Measurements from ENCODE around the gene CALB2. TPM values are rescaled to one million over a fixed set of nuclear protein-coding genes. Genes with fewer than 3 reads are reported as not detected.
A peak's percentile ranks its signal among the peaks of the same experiment; 100 is the strongest.

The CALB2 gene
- total RNA-seq, 1 experiment from 2014 or later, result 5.5 TPM

- H3K4me1 ChIP-seq (ENCODE audit: control insufficient read depth in 1 of 2, insufficient read depth in 2 of 2, low read length in 2 of 2), result peaks cover 9 to 11% of the 10 kb centered on the region in 2 experiments; a peak in 3 of 4 replicates
- H3K4me3 ChIP-seq (replicated peaks in 1 of 2; ENCODE audit: low read depth in 1 of 2, low read length in 2 of 2), result no peak overlapping the region
- ChIA-PET POLR2A (no interaction called here), RAD21 (ENCODE audit: low non-redundant PET in 1 of 2, low total read pairs in 2 of 2, uncharacterized antibody in 2 of 2, unreplicated experiment in 2 of 2) (no interaction called here), CTCF (interaction anchor here (0.7 to 1.4 kb wide), 3 partner anchors 40 to 127 kb away, joined by 3 to 4 read pairs (median 4); no protein-coding TSS in a partner anchor)
- no peak overlapping the region for H2AFZ ChIP-seq (ENCODE audit: low read depth, low read length, poor library complexity, severe bottlenecking)
- peak; percentile 85 for ATAC-seq
- no peaks in the 10 kb centered on the region for H3K9me2 ChIP-seq (ENCODE audit: insufficient read depth)
- H3K9me3 ChIP-seq (ENCODE audit: control insufficient read depth in 1 of 2, insufficient read depth in 1 of 2, low read depth in 1 of 2, low read length in 2 of 2), result no peaks in the 10 kb centered on the region
- H3K27ac ChIP-seq (ENCODE audit: low read depth, low read length), result no peak overlapping the region
- H3K79me2 ChIP-seq (ENCODE audit: insufficient read depth, low read length), result no peaks in the 10 kb centered on the region
- no peak overlapping the region for H3K9ac ChIP-seq (ENCODE audit: low read length)
- peak overlapping the region; percentile 58 for H3K4me2 ChIP-seq (ENCODE audit: low read length)
- H3K27me3 ChIP-seq (ENCODE audit: insufficient read depth, low read length), result no peaks in the 10 kb centered on the region
- intact Hi-C loops (cut with micrococcal nuclease), result no loop called here
- no TSS peak for BruUV-seq (replicated peaks)
- DNase-seq (ENCODE audit: low read depth, low spot score), result peak; percentile 21
- TF ChIP-seq SIN3A (IDR thresholded peaks at IDR 0.05; ENCODE audit: low read depth) (no peak), TCF7L2 (IDR thresholded peaks at IDR 0.05; ENCODE audit: borderline replicate concordance, extremely low read depth, insufficient read depth, insufficient read length) (peak; percentile 67), ZFX (IDR thresholded peaks at IDR 0.05) (no peak), CTCF (IDR thresholded peaks at IDR 0.05 in 2 of 3, conservative IDR thresholded peaks at IDR 0.05 in 1 of 3; ENCODE audit: borderline replicate concordance in 1 of 3, insufficient read depth in 1 of 3, low read depth in 2 of 3, low read length in 2 of 3) (no peak), FOSL1 (IDR thresholded peaks at IDR 0.05; ENCODE audit: low read depth) (no peak), ELF1 (IDR thresholded peaks at IDR 0.05; ENCODE audit: borderline replicate concordance, low read depth) (no peak), YY1 (IDR thresholded peaks at IDR 0.05; ENCODE audit: extremely low read depth, insufficient replicate concordance, low read depth, low read length) (no peak), SRF (IDR thresholded peaks at IDR 0.05; ENCODE audit: low read depth) (no peak), POLR2AphosphoS5 (IDR thresholded peaks at IDR 0.05; ENCODE audit: low read depth, low read length) (no peak), CEBPB (IDR thresholded peaks at IDR 0.05; ENCODE audit: low read depth) (0 out of 2 replicates have a peak, but pooled peaks have one; percentile 20)
- no peaks in the 10 kb centered on the region for H4K20me1 ChIP-seq (ENCODE audit: insufficient read depth)
- H3K36me3 ChIP-seq (ENCODE audit: control insufficient read depth in 1 of 2, insufficient read depth in 2 of 2, low read length in 2 of 2), result no peaks in the 10 kb centered on the region
Measured at GRCh38 chr16:71373073-71373472, 14.6 kb downstream of the CALB2 start.
